HepG2 (cell line): ENCODE measurements around the gene ANKS6. TPM values are rescaled to one million over a fixed set of nuclear protein-coding genes. Genes with fewer than 3 reads are reported as not detected.

Source experiments
- ATAC-seq: fragments of 200-7000 bp; cut with Tn5 transposase; 3 replicates; pipeline ENCODE4 v1.9.1; 2020; ENCODE audit warnings: mild to moderate bottlenecking, moderate library complexity
- BruUV-seq: library from RNA; stranded (reverse); fragments of 400-500 nt; replicated peaks from 2 replicates; lab custom pipeline; 2021; lab: Mats Ljungman, UMichigan
- CTCF ChIA-PET: fragments of 300-600 bp; formaldehyde crosslinking; extraction: SDS; loops from one replicate; lab custom pipeline; 2021; ENCODE audit warnings: low total read pairs, inconsistent platforms, low intra/inter-chr PET ratio; lab: Yijun Ruan, JAX
- POLR2A ChIA-PET: fragments of 350-600 bp; sonication (Branson Sonifier 250); formaldehyde crosslinking; loops from one replicate; lab custom pipeline; 2020; ENCODE audit warnings: antibody characterized with exemption, inconsistent platforms; lab: Yijun Ruan, JAX
- DNase-seq: peaks from one replicate; pipeline ENCODE4 v3.0.0-alpha.2; 2015; ENCODE audit warnings: low spot score
- FAIRE-seq: peaks from 3 replicates; lab custom pipeline; 2011; peaks lifted over from hg19 to GRCh38; lab: Jason Lieb, UNC
- H2AFZ ChIP-seq: one replicate; pipeline ENCODE4 v1.6.1; 2011; ENCODE audit warnings: low read length, inconsistent platforms
- H3K27ac ChIP-seq: fragments of 300-600 bp; 3 replicates; pipeline ENCODE4 v1.8.0; 2011; ENCODE audit warnings: mixed run types, mild to moderate bottlenecking, mixed read lengths, low read length, inconsistent platforms; ENCODE audit not compliant: insufficient read depth; ENCODE audit errors: extremely low read length
- H3K27me3 ChIP-seq, 2 experiments: fragments of 200-600 bp in 1 of 2; 2 replicates in 1 of 2; 3 replicates in 1 of 2; pipeline versions ENCODE4 v1.6.0 to v1.8.0; 2011; ENCODE audit warnings: low read length in 2 of 2, mild to moderate bottlenecking in 2 of 2, moderate library complexity in 2 of 2, inconsistent platforms in 1 of 2; ENCODE audit not compliant: insufficient read depth in 2 of 2, control insufficient read depth in 1 of 2
- H3K36me3 ChIP-seq, 2 experiments: fragments of 200-600 bp in 1 of 2; replicated peaks in 1 of 2; 2 replicates in 1 of 2; 3 replicates in 1 of 2; pipeline versions ENCODE4 v1.5.1 to v1.8.0; 2011; ENCODE audit warnings: low read length in 2 of 2, inconsistent platforms in 1 of 2; ENCODE audit not compliant: insufficient read depth in 2 of 2, control insufficient read depth in 1 of 2
- H3K4me1 ChIP-seq: 2 replicates; pipeline ENCODE4 v1.5.1; 2012; ENCODE audit warnings: low read length, inconsistent platforms; ENCODE audit not compliant: insufficient read depth
- H3K4me2 ChIP-seq: 2 replicates; pipeline ENCODE4 v1.6.0; 2011; ENCODE audit warnings: low read depth, low read length, inconsistent platforms
- H3K4me3 ChIP-seq, 3 experiments: fragments of 200-600 bp in 1 of 3; sonication (generic), shearing (Covaris generic) in 1 of 3; replicated peaks in 1 of 3; 2 replicates each; pipeline ENCODE4 v1.5.1; 2011 to 2016; ENCODE audit warnings: low read length in 3 of 3, inconsistent platforms in 2 of 3, low read depth in 2 of 3, mild to moderate bottlenecking in 2 of 3, control low read depth in 1 of 3, mixed read lengths in 1 of 3; ENCODE audit not compliant: insufficient read depth in 1 of 3
- H3K79me2 ChIP-seq: one replicate; pipeline ENCODE4 v1.6.1; 2011; ENCODE audit warnings: low read length, inconsistent platforms; ENCODE audit not compliant: insufficient read depth
- H3K9ac ChIP-seq: 2 replicates; pipeline ENCODE4 v1.6.0; 2011; ENCODE audit warnings: mild to moderate bottlenecking, low read depth, low read length, inconsistent platforms; ENCODE audit not compliant: insufficient read depth
- H3K9me3 ChIP-seq: 2 replicates; pipeline ENCODE4 v1.5.1; 2012; ENCODE audit warnings: mild to moderate bottlenecking, low read length
- H4K20me1 ChIP-seq: 2 replicates; pipeline ENCODE4 v1.6.0; 2011; ENCODE audit warnings: inconsistent platforms, mild to moderate bottlenecking, low read length, moderate library complexity; ENCODE audit not compliant: insufficient read depth
- RNF2 ChIP-seq: fragments of 450-650 bp; conservative IDR thresholded peaks from 2 replicates; pipeline ENCODE4 v1.6.1; 2016; ENCODE audit warnings: low read depth
- SNRNP70 ChIP-seq: fragments of 200-400 bp; formaldehyde crosslinking; IDR thresholded peaks from 2 replicates; pipeline ENCODE4 v1.6.1; 2017; ENCODE audit warnings: mild to moderate bottlenecking, low read depth, low read length, moderate library complexity
- TFDP1 ChIP-seq: IDR thresholded peaks from 2 replicates; pipeline ENCODE4 v1.6.1; 2016; ENCODE audit warnings: missing compliant biosample characterization, missing genetic modification reagents, borderline replicate concordance
- ZNF362 ChIP-seq: sonication (generic); formaldehyde crosslinking; IDR thresholded peaks from 2 replicates; pipeline ENCODE4 v1.4.0; 2020; ENCODE audit warnings: missing genetic modification reagents, mild to moderate bottlenecking, borderline replicate concordance
- ZNF460 ChIP-seq: sonication (generic); formaldehyde crosslinking; IDR thresholded peaks from 2 replicates; pipeline ENCODE4 v1.5.1; 2020; ENCODE audit warnings: missing genetic modification reagents, mild to moderate bottlenecking, borderline replicate concordance
- WGBS: methylation state at CpG from one replicate; pipeline ENCODE4 v1.1.6; 2017; ENCODE audit warnings: low lambda C conversion rate; 5-methylcytosine and 5-hydroxymethylcytosine counted together
- in situ Hi-C: cut with HindIII; loops from 2 replicates; pipeline ENCODE4 v1.10.0; 2017; ENCODE audit warnings: low pct_unique_long_range_greater_than_20kb; ENCODE audit not compliant: extremely low pct_ligation_motif_present
- intact Hi-C: fragments of 100-400 bp; cut with micrococcal nuclease; formaldehyde crosslinking; loops from one replicate; pipeline ENCODE4 v1.10.0; 2022; ENCODE audit not compliant: unreplicated experiment
- polyA plus RNA-seq, 8 experiments: library from polyadenylated mRNA; depleted of rRNA in 3 of 8; stranded (reverse) in 7 of 8; unstranded in 1 of 8; fragments of >200 nt; fragmentation: Illumina TruSeq in 4 of 8; extraction: Trizol in 4 of 8; gene quantifications; 2 replicates each; pipeline versions ENCODE4 v1.2.1 to v1.2.3, GENCODE V29; 2011 to 2016; ENCODE audit warnings: low read depth in 4 of 8, missing spikeins in 1 of 8, mixed read lengths in 1 of 8; ENCODE audit not compliant: insufficient read depth in 1 of 8
- total RNA-seq, 5 experiments: library from RNA; depleted of rRNA; stranded (reverse); fragments of >200 nt; fragmentation: Illumina TruSeq; extraction: Trizol; gene quantifications; 2 replicates each; pipeline ENCODE4 v1.2.3, GENCODE V29; 2016; ENCODE audit warnings: low read depth in 1 of 5

The ANKS6 gene
- total and polyA plus RNA-seq, 2 of the 13 experiments (the other 11 are each of a cell fraction or from before 2014, with no cell fraction given): 8.8 to 10.7 TPM

GRCh38 chr9:98706651-98707165 lies 89.6 kb downstream of the ANKS6 start:
- TF ChIP-seq ZNF362 (CRISPR knock-in tag) (no peak), ZNF460 (CRISPR knock-in tag) (no peak), SNRNP70 (no peak), TFDP1 (no peak), RNF2 (no peak)
- in situ Hi-C loops: loop anchor here (10.0 kb wide), 1 partner anchor 392 kb away; no protein-coding TSS in a partner anchor
- FAIRE-seq (no peak), ATAC-seq (no peak), DNase-seq (no peak)
- Histone ChIP-seq H3K9me3 (no peaks in the 10 kb centered on the region), H3K9ac (no peak overlapping the region), H3K36me3 (no peaks in the 10 kb centered on the region), H3K4me1 (peaks cover 16% of the 10 kb centered on the region), H2AFZ (no peak overlapping the region), H3K79me2 (no peaks in the 10 kb centered on the region), H3K27ac (no peak overlapping the region), H3K4me3 (no peak overlapping the region), H3K27me3 (peaks cover 2 to 44% of the 10 kb centered on the region in 2 experiments; a peak in 4 of 5 replicates), H4K20me1 (no peaks in the 10 kb centered on the region; the same call in 1 of the 2 replicates), H3K4me2 (no peak overlapping the region)
- BruUV-seq: no TSS peak
- 41% methylated on average over 15 of the region's 15 CpGs for WGBS
- POLR2A ChIA-PET: no interaction called here
- intact Hi-C loops: loop anchor here (1.0 kb wide), 1 partner anchor 391 kb away; no protein-coding TSS in a partner anchor
- CTCF ChIA-PET: no interaction called here
